Measurements from ENCODE around the gene KCNK2.

Gene KCNK2

DNA sequence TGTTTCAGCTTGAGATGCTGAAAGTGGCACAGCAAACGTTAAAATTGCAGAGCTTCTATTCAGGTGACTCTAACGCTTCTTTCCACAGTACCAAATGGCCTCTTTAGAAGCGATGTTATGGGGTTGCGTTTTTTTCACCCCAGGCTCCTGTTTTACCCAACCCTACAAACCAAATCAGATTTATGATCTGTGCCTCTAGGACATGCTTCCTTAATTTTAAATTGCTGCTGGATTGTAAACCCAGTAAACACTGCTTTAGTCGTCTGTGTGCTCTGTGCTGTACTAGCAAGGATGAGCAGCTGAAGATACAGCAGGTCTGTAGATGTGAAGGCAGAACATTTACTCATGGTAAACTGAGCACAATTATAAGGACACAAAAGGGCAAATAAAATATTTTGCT, 13.0 kb downstream of the KCNK2 start:
- no peak for DNase-seq (ENCODE audit: low read depth)

DNA sequence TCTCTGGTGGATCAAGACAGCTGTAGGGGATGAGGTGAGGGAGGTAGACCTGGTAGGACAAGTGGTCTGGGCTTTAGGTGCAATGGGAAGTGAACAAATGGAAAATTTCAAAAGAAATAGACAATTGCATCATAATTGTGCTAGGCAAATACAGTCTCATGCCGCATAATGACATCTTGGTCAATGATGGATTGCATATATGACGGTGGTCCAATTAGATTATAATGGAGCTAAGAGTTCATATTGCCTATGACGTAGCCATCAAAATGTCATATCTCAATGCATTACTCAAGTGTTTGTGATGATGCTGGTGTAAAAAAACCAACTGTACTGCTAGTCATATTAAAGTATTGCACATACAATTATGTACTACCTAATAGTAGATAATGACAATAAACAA, 19.0 kb downstream of the KCNK2 start:
- no peak for DNase-seq (ENCODE audit: low read depth)

DNA sequence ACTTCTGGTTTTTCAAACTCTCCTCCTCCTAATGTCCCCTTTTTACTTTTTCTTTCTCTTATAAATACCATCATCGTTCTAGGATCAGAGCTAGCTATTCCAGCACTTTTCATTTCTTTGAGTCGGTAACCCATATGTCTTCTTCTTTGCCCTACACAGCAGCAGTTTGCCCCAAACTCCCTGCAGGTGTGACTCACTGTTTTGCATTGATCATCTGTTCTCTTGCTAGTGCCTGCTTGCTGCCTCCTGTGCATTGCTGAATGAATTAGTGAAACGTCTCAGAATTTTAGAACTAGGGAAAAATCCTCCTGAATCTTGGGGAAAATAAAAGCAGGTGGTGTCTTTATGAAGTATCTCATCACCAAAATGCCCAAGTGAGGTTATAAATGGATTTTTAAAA, 21.7 kb downstream of the KCNK2 start:
- DNase-seq (ENCODE audit: low read depth), result no peak

DNA sequence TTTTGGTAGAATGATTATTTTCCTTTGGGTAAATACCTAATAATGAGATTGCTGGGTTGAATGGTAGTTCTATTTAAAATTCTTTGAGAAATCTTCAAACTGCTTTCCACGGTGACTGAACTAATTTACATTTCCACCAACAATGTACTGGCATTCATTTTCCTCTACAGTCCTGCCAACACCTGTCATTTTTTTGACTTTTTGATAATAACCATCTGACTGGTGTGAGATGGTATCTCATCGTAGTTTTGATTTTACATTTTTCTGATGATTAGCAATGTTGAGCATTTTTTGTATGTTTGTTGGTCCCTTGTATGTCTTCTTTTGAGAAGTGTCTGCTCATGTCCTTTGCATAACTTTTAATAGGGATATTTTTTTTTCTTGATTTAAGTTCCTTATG, 23.5 kb downstream of the KCNK2 start:
- no peak for DNase-seq (ENCODE audit: low read depth)

DNA sequence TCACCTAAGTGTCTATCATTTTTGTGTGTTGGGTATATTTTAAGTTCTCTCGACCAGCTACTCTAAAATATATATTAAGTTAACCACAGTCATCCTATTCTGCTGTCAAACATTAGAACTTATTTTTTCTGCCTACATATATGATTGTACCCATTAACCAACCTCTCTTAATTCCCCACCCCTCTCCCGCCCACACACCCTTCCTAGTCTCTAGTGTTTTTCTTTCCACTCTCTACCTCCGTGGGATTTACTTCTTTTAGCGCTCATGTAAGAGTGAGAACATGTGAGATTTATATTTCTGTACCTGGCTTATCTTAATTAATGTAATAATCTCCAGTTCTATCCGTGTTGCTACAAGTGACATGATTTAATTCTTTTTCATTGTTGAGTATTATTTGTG, 26.6 kb downstream of the KCNK2 start:
- no peak for DNase-seq (ENCODE audit: low read depth)

DNA sequence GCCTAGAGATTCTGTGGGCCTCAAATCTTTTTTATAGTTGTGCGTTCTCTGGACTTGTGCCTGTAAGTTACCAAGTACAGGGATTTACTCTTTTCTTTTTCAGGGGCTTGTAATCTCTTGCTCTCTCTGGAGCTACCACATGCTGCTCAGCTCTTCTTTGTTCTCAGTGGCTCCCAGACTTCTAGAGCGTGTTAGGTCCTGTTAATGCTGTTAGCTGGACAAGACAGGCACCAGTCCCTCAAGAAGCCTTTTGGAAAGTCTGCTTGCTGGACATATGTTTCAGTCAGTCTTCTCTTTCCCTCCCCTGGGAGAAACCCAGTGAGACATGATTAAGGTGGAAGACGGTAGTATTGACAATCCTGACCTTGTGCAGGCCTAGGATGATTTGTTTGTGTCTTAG, 29.4 kb downstream of the KCNK2 start:
- no peak for DNase-seq (ENCODE audit: low read depth)

DNA sequence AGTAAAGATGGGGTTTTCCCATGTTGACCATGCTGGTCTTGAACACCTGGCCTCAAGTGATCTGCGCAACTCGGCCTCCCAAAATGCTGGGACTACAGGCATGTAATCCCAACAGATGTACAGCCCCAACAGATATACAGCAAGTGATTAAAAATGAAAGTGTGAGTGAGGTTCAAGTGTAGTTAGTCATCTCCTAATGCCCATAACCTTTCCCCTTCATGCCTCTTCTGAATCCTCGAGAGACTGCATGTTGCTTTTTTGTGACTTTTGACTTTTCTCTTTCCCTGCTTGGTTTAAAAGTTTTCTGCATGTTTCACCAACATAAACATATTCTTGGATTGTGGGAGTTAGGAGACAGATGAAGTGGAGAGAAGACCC, 31.2 kb downstream of the KCNK2 start:
- DNase-seq (ENCODE audit: low read depth), result no peak

DNA sequence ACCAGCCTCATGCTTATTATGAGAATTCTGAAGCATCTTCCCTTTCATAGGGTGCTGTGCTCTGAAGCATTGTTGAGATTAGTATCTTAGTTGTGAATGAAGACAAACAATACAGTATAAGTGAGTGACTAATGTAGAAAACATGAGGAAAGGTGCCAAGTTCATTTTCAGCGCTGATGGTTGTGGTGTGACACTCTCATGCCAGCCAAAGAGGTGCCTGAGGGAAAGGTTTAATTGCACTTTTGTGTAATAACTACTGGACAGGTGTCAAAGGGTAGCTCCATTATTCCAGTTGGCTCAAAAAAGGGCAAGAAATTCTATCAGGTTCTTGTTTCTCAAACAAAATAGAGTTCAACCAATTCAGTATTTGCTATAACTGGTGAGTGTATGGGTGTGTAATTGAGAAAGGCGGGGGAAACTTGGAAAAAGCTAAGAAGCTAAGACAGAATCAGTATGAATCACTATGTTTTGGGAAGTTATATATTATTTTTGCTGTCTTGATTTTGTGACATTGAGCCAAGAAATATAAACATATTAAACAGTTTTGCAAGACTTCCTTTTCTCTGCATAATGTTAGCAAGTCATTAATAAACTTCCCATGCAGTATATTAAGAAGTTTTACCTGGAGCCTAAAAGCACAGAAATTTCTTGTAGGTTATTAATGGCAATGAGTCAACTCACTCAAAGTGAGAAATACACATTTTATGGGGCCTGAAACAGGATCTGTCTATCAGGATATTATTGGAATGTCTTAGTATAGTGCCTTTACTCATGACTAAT, 31.8 kb downstream of the KCNK2 start:
- no peak for DNase-seq (ENCODE audit: low read depth)

DNA sequence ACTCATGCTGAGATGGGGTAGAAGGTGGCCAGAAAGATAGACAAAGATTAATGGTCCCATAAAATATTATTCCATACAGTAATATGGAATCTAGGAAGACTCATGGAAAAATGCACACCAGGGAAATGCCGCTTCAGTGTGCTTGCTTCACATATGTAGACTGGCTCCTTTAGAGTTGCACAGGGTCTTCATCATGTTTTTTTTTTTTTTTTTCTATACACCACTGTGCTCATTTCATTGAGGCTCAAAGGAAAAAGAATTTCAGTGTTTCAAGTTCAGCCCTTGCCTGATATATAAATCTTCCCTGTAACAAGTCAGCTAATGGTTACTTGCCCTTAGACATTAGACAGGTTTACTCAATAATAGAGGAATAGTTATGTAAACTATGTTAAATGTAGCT, 33.2 kb downstream of the KCNK2 start:
- DNase-seq (ENCODE audit: low read depth), result no peak

DNA sequence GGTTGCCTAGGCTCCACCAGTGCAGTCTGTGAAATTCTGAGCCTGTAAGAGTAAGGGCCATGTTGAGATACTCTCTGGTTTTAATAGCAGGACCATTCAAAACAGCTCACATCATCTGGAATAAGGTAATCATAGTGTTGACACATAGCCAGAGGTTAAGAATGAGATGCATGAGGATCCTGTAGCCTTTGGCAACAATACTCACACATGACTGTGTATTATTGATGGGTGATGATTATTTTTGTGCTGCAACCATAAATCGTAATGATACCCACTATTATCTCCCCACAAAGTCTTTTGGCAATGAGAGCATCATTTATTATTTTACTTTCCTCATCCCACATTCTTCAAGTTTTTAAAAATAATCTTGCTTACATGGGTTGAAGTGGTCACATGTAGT, 35.5 kb downstream of the KCNK2 start:
- DNase-seq (ENCODE audit: low read depth), result no peak

DNA sequence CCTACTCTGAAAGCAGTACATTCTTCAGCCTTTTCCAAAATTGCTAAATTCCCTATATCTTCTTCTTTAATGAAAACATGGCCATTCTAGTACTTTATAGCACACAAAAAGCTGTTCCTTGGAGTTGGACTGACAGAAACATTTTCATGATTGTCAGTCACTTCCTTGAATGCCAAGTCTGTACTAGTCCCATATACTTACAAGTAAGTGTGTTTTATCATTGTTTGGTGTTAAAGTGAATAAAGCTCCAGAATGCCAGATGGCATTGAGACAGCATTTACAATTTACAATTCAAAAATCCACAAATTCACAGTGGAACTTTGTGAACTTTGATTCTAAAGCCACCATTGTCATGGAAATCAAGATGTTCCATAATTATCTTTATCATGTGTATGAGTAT, 36.5 kb downstream of the KCNK2 start:
- no peak for DNase-seq (ENCODE audit: low read depth)

DNA sequence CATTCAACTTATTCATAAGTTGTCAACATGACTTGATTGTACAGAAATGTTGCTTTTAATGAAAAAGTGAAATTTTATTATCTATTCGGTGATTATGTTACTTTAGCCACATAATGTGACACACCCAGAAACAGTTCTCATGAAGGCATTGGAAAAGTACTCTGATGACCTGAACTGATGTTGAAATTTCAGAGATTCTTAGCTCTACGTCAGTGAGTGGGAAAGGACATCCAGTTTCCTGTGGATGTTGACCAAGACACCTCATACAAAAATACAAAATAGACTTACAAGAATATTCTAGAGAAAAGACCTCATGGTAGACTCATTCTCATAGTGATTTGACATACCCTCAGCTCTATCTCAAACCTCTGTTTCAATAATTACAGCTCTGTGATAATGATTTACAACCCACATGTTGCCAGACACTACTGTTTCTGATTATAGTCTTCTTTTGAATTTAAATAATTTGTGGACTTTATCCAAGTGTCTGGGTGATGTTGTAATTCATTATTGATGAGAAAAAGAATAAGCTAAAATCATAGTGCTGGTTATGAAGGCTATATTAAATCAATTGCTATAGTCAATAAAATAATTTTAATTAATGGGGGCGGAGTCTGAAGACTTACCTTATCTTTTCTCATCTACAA, 37.3 kb downstream of the KCNK2 start:
- DNase-seq (ENCODE audit: low read depth), result no peak

DNA sequence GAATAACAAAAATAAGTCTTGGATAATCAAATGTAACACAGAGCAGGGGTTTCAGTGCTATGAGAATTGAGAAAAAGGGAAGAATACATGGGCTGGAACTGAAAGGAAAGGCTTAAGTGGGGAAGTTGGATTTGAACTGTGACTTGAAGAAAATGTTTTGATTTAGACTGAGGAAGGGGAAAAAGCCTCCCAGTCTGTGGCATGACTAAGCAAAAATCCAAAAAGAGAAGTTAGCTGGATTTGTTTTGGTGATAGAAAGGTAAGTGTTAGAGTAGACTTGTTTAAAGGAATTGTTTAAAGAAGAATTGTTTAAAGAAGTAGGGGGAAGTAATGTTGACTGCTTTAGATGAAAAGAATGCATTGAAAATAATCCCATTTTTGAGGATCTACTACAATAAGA, 46.0 kb downstream of the KCNK2 start:
- no peak for DNase-seq (ENCODE audit: low read depth)

DNA sequence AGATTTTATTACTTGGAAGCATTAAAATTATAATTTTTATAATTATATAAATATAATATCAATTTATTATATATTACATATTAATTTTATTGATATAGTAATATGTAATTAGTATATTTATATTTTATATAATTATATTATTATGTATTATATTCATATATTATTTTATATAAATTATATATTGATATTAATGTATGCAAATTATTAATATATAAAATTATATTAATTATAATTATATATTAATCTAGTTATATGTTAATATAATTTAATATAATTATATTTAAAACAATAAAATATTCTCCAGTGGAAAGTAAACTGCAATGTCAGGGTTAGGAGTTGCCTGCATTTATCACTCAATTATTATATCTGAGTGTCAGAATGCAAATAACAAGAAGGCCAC, 48.8 kb downstream of the KCNK2 start:
- DNase-seq (ENCODE audit: low read depth), result no peak

DNA sequence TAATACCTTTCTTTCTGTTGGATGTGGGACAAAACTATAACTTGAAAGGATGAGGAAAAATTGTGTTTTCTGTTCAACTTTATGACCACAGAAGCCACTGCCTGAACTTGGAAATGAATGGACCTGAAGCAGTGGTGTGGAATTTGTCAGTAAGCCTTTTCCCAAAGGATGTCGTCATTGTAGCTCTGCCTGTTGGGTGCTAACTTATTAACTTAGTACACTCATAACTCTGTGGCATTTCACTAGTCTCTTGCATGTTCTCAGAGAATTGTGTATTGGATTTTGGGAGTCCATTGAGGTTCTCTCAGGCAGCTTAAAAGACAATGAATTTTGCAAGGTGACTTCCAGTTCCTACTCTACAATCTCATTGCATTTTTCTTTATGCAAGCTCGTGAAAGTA, 49.6 kb downstream of the KCNK2 start:
- no peak for DNase-seq (ENCODE audit: low read depth)

DNA sequence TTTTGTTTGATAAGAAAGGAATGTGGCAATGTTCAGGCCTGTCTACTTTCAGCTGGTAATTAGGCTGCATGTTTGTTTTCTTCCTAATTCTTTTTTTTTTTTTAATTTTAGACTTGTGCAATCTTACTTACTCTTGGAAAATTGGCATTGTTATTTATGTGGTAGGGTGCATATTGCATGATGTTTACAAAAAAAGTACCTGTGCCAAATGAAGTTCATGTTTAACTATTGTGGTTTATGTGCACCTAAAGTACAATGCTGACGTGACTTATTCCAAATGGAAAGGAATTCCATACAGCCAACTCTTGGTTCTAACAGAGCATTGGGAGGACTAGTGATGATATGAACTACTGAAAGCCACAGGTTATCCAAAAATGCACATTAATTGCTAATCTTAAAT, 51.0 kb downstream of the KCNK2 start:
- DNase-seq (ENCODE audit: low read depth), result no peak

DNA sequence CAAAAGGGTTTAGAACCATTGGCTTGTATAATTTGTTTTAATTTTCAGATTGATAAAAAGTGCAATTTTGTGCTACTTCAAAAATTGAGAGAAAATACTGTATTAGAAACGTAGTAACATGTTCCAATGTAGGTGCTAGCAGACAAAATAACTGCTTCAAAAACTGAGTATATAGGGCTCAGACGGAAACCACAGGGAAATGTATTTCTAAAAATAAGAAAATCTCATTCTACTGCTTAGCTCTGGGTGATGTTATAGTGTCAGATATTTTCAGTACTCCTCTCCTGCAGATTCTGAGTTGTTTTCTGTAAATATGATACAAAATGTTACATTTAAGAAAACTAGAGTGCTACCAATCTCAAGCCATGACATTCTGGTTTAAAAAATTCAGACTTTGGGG, 55.4 kb downstream of the KCNK2 start:
- DNase-seq (ENCODE audit: low read depth), result no peak

DNA sequence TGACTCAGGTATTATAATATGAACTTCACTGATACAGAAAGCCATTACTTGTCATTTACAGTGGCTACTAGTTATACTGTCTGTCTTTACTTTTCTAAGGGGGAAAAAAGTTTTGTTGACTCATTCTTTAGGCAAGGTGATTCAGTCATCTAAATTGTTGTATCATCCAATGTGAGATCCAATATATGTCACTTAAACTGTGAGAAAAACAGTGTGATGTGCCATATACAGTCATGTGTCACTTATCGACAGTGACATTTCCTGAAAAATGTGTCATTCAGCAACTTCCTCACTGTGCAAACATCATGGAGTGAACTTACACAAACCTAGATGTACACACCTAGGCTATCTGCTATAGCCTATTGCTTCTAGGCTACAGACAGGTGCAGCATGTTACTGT, 57.6 kb downstream of the KCNK2 start:
- no peak for DNase-seq (ENCODE audit: low read depth)

DNA sequence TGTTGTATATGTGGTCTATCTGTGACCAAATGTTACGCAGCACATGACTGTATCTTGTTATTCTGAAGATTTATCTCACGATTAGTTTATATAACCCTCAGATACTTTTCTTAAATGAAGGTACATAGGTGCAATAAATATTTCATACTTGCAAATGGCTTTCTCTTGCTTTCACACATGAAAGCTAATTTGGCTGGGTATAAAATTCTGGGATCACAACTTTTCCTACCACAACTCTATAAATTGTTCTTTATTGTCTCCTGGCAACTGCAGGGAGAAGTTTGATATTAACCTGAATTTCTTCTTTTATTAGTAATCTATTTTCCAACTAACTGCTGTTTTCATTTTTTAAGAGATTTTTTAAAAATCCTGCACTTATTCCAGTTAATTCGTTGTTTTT, 58.9 kb downstream of the KCNK2 start:
- no peak for DNase-seq (ENCODE audit: low read depth)

DNA sequence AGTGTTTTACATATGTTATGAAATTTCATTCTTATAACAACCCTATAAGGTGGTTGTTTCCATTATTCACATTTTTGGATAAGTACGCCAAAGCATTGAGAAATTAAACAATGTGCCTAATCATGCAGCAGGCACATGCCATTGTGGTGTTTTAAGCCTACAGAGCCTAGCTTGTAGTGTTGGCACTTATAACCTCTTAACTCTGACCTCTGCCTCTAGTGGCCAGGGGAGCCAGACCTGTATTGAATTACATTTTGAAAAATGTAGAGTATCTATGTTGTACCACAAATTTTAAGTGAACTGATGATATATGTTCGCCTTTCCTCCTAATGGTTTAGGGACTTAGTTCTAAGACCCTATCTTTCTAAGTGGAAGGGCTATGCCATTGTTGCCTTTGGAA, 61.0 kb downstream of the KCNK2 start:
- no peak for DNase-seq (ENCODE audit: low read depth)

DNA sequence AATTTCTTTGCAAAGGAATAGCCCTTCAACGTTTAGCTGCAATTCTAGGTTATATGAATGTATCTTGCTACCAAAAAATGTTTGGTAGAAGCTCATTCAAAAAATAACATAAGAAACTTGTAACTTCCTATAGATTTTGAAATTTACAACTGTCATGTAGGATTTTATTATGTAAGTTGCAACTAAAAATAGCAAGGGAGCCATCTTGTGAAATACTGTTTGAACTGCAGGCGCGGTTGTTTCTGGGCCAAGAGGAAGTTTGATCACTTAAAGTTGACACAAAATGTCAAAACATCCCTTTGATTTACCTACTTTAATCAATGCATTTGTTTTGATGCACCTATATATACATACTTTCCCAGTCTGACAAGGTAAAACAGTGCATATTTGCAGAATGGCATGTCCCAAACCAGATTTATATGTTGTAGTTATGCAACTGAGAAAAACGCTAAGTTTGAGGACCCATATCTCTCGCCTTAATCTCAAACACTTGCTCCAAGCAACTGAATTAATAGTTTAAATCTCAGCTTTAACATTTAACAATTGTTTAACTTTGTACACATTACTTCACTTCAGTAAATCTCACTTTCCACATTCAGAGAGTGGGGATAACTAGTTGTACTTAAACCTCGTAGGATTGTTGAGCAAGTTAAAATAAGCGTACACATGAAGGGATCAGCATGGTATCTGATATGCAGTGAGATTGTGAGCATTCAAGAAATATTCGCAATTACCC, 63.9 kb downstream of the KCNK2 start:
- DNase-seq (ENCODE audit: low read depth), result no peak

DNA sequence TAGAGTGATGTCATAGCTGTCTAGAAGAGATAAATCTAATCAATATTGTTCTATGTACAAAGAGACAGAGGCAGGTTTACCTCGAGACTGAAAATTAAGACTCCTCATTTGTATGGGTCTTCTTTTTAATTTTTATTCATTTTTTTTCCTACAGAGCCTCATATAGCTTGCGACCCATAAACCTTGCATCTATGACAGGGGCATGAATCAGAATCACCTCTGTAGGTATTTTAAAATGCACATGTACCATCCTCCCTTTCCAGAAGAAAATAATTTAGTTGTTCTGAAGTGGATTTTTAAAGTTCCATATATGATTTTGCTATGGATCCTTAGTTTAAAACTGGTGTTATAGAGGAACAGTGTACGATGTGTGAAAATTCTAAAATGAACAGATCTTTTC, 64.5 kb downstream of the KCNK2 start:
- no peak for DNase-seq (ENCODE audit: low read depth)

DNA sequence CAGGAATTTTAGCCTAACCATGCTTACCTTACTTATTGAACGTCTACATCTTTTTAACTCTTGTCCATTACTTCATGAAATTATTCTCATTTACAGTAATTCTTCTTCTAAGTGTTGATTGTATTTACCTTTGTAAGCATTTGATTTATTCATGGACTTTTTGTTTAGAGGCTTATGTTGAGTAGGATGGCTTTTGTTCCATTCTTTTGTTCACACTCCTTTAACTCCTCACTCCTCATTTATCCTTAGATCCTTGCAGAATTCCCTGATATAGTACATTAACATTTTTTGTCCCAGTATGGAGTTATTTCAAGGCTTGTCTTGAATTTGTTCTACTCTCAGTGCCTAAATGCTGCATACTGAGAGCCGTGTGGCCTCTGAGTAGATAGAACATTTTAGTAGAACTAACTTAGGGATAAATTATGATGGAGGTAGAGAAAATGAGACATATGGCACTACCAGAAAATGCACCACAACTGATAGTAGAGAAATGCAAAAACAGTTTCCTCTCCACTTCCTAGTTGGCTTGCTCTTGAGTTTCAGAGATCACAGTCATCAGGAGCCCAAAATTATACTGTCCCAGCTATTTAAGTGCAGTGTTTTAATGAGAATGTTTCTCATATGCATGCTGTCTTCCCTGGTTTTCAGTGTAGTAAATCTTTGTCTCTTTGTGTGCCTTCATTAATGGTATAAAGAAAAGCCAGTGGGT, 69.5 kb downstream of the KCNK2 start:
- no peak for DNase-seq (ENCODE audit: low read depth)
